Ramos (cell line): Measurements from ENCODE around the gene OLA1.

Source experiments
- in situ Hi-C: fragments of 300-500 bp; cut with MboI; formaldehyde crosslinking; loops from one replicate; pipeline ENCODE4 v1.14.3; 2022; ENCODE audit warnings: low sequenced_read_pairs; ENCODE audit not compliant: unreplicated experiment

The OLA1 gene

DNA sequence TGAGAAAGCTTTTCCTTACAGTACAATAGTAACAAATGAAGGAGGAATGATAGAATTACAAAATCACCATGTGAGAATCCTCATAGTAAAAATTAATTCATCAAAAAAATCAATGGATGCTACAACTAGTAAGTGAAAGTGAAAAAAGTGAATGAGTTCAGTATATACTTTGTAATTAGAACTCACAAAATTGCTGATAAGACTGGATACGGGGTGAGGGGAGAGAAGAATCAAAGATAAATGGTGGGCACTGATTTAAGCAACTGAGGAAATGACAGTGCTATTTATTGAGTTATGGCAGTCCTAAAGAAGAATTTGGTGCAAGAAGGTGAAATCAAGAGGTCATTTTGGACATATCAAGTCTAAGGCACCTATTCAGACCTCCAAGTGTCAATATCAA lies 20.6 kb downstream of the OLA1 start:
- in situ Hi-C loops: no loop called here

DNA sequence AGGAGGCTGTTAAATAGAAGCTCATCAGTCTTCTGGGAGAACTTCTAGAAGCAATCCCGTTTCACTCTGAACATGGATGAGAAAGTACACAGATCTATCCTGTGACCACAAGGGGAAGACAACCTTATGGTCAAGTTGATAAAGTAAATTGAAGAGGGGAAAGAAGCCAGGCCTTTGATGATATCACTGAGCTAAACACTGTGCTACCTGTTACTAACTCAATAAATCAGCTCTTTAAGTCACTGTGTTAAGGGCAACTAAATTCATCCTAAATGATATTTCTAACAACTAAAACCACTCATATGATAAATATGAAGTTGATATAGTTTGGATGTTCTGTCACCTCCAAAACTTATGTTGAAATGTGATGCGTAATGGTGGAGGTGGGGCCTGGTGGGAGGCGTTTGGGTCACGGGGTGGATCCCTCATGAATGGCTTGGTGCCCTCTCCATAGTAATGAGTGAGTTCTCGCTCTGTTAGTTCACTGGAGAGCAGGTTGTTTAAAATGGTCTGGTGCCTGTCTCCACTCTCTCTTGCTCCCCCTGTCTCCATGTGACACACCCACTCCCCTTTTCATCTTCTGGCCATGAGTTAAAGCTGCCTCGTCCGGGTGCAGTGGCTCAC lies 23.6 kb downstream of the OLA1 start:
- in situ Hi-C loops: no loop called here

- in situ Hi-C loops: no loop called here
Measured at GRCh38 chr2:174224125-174224524, 24.2 kb downstream of the OLA1 start.

GRCh38 chr2:174223388-174223787 lies 24.9 kb downstream of the OLA1 start:
- in situ Hi-C loops: no loop called here

- in situ Hi-C loops: no loop called here
Measured at GRCh38 chr2:174222154-174222553, 26.2 kb downstream of the OLA1 start.

DNA sequence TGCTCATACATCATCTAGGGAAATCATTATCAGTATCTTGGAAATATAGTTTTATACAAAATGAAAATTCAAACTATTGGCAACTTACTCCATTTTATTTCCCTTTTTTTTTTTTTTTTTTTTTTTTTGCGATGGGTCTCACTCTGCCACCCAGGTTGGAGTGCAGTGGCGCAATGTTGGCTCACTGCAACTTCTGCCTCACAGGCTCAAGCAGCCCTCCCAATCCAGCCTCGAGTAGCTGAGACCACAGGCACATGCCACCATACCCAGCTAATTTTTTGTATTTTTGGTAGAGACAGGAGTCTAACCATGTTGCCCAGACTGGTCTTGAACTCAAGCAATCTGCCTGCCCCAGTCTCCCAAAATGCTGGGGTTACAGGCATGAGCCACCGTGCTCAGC lies 29.0 kb downstream of the OLA1 start:
- in situ Hi-C loops: no loop called here

DNA sequence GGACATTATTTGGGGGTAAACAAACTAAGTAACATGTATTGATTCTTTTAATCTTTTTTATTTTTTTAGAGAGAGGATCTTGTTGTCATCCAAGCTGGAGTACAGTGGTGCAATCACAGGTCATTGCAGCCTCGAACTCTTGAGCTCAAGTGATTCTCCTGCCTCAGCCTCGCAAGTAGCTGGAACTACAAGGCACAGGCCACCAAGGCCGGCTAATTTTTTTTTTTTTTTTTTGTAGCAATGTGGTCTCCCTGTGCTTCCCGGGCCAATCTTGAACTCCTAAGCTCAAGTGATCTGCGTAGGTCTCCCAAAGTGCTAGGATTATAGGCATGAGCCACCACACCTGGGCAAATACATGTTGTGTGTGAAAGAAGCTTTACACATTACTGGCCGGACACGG lies 29.6 kb downstream of the OLA1 start:
- in situ Hi-C loops: no loop called here

GRCh38 chr2:174217869-174218268 lies 30.5 kb downstream of the OLA1 start:
- in situ Hi-C loops: no loop called here

DNA sequence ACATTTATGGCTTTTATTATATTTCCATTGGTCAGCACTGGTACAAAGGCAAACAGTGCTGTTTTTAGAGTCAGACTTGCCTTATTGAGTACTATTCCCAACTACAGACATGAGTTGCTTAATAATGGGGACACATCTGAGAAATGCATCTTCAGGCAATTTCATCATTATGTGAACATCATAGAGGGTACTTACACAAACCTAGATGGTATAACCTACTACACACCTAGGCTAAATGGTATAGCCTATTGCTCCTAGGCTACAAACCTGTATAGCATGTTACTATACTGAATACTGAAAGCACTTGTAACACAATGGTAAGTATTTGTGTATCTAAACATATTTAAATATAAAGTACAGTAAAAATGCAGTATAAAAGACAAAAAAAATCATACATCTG lies 36.4 kb downstream of the OLA1 start:
- in situ Hi-C loops: no loop called here

- in situ Hi-C loops: no loop called here
Measured at GRCh38 chr2:174210862-174211261, 37.5 kb downstream of the OLA1 start.

GRCh38 chr2:174209325-174209724 lies 39.0 kb downstream of the OLA1 start:
- in situ Hi-C loops: no loop called here

DNA sequence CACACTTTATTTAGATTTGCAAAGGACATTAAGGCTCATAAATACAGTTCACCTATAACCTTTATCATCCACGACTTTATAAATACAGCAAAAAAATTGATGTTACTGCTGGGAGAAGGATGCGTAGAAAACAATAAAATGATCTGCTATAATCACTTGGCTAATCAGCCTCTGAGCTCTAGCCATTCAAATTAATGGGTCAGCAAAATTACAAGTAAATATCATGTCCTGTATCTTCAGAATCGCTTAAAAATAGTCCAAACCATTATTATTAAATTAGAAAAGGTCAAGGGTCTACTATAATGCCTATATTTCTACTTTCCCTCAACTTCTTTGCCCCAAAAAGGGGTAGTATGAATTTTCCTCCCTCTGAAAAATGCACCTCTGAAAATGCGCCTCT lies 40.3 kb downstream of the OLA1 start:
- in situ Hi-C loops: no loop called here

DNA sequence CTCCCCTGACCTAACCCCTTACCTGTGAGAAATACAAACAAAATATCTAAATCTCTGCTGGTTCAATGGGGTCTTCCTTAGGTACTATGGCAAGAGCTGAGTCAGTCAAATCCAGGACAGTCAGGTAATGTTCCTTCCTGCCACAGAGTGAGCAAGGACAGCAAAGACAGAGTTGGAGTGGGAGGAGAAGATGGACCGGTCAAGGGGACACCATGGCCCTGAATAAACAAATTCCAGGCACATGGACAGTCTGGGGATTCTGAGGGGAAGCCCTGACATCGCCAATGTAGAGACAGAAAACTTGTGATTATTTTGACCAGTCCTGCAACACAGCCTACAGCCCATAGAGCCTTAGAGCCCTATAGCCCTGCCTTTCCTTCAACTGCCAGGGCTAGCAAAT lies 42.8 kb downstream of the OLA1 start:
- in situ Hi-C loops: no loop called here

DNA sequence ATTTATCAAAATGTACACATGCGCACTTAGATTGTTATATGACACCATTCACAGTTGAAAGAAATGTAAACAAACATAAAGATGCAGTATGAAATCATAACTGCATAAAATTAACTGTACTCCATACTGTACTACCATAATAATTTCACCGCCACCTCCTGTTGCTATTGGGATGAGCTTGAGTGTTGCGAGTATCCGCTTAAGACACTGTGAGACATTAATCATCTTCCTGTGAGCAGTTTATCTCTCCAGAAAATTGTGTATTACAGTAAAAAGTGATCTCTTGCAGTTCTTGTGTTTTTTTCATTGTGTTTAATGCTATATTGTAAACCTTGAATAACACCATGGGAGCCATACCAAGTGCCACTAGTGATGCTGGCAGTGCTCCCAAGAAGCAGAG lies 46.1 kb downstream of the OLA1 start:
- in situ Hi-C loops: no loop called here

GRCh38 chr2:174198846-174199564 lies 49.3 kb downstream of the OLA1 start:
- in situ Hi-C loops: no loop called here

- in situ Hi-C loops: no loop called here
Measured at GRCh38 chr2:174195253-174195652, 53.1 kb downstream of the OLA1 start.

- in situ Hi-C loops: no loop called here
Measured at GRCh38 chr2:174193737-174194136, 54.6 kb downstream of the OLA1 start.

DNA sequence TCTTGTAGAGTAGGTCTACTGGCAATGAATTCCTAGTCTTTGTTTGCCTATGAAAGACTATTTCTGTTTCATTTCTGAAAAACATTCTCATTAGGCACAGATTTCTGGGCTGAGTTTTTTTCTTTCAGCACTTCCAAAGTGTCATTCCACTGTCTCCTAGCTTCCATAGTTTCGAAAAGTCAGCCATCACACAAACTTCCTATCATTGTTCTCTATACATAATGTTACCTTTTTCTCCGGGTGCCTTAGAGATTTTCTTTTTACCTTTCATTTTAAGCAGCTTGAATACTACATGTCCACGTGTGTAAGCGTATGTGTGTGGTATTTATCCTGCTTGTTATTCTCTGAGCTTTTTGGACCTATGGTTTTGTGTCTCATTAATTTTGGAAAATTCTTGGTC lies 55.7 kb downstream of the OLA1 start:
- in situ Hi-C loops: no loop called here

DNA sequence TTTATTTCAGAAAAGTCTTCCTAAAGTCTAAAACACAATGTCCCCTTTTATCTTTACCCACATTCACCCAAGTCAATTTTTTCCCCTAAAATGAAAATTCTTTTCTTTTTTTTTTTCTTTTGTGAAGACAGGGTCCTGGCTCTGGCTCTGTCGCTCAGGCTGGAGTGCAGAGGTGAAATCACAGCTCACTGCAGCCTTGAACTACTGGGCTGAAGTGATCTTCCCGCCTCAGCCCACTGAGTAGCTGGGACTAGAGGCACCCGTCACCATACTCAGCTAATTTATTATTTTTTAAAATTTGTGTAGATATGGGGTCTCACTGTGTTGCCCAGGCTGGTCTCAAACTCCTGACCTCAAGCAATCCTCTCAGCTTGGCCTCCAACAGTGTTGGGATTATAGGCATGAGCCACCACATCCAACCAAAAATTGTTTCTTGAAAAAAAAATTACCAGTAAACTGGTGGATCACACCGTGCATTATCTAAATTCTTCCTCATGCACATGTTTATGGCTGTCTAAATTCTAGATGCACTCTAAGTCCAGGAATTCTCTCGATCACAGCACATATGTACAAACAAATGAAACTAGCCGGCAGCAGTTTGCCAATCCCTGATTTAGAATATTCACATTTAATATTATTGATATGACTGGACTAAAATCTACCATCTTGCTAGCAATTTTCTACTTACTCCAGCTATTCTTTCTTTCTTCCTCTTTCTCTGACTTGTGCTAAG lies 56.8 kb downstream of the OLA1 start:
- in situ Hi-C loops: no loop called here

- in situ Hi-C loops: no loop called here
Measured at GRCh38 chr2:174184915-174185314, 63.4 kb downstream of the OLA1 start.

- in situ Hi-C loops: no loop called here
Measured at GRCh38 chr2:174184504-174184903, 63.8 kb downstream of the OLA1 start.

DNA sequence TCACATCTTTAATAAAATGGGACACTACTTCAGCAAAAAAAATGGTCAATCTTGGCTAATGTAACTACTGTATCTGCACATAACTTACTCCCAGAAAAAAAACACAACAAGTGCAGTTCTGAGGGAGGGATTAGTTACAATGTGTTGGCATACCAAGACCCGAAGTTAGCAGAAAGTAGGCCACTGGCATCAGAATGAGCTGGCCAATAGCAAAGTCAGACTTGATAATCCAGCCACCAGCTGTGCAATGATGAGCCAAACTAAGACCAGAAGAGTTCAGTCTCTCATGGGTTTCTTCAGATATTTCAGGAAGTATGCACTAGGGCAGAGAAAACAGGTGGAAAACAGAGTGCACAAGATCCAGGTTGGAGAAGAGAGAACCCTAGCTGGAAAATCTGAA lies 65.3 kb downstream of the OLA1 start:
- in situ Hi-C loops: no loop called here
